ENCODE data around the gene FBXO9.

FBXO9 gene

DNA sequence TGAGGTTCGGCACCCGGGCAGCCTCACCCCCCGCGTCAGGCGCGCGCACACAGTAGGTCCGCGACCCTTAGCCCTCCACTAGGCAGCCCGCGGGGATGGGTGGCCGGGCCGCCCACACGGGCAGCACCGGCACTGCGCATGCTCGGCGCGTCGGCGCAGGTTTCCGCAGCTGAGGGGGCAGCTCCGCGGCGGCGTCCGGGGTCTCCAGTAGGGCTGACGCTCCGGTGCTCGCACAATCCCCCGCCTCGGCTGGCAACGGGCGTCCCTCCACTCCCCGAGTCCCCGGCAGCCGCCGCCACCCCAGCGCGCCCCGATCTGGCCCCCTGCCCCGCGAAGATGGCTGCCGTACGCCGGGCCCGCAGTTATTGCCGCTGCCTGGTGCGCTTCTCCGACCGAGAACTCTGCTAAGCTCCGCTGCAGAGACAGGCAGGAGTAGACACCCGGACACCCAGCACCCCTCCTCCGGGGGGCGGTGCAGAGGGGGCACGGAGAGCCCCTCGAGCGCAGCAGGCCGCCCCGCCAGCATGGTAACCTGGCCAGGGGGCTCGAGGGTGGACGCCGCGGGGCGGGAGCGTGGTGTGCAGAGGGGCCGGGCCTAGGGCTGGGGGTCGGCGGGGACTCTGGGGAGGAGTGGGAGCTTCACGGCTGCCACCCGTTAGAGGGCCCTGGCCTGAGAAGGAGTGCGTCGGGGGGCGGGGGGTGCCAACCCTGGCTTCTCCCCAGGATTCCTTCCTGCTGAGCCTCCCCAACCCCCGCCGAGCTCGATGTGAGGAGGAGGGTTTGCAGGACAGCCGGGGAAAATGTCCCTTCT lies at the start of gene FBXO9:
Gene FBXO9, plus strand, starts transcription at position 139 of the 811 bp plus-strand sequence. Its CDS starts 386 bp downstream, at position 525.
- DNase-seq (ENCODE audit: low read depth in 1 of 2, low spot score in 1 of 2), result peak; percentile 42 to 75

GRCh38 chr6:53015486-53015885 lies 49.7 kb upstream of the FBXO9 start:
- DNase-seq (ENCODE audit: low read depth in 1 of 2, low spot score in 1 of 2), result no peak

- no peak for DNase-seq (ENCODE audit: low read depth in 1 of 2, low spot score in 1 of 2)
These were observed 46.8 kb upstream of the FBXO9 start for GRCh38 chr6:53018446-53018845.

DNA sequence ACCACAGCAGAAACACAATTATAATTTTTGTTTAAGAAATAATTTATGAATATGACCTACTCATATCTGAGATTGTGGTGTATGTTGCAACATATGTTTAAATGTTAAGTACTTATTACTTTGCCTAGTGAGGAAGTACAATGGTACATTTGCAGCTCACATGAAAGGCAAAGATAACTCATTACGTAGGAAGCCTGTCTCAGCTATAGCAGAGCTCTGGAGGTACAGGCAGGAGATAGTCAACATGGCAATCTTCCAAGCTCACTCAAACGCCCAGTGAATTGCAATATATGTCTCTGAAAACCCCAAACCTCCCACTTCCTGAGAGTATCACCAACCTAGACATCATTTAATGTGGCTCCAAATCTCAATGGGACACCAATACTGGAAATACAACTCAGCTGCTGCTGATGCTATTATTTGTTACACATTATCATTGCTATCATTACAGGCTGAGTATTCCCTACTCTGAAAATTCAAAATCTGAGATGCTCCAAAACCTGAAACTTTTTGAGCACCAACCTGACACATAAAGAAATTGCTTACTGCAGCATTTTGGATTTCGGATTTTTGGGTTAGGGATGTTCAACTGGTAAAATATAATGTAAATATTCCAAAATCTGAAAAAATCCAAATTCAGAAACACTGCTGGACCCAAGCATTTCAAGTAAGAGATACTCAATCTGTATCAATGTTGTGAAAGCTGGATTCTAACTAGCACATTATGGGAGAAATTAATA lies 45.0 kb upstream of the FBXO9 start:
- no peak for DNase-seq (ENCODE audit: low read depth in 1 of 2, low spot score in 1 of 2)

DNA sequence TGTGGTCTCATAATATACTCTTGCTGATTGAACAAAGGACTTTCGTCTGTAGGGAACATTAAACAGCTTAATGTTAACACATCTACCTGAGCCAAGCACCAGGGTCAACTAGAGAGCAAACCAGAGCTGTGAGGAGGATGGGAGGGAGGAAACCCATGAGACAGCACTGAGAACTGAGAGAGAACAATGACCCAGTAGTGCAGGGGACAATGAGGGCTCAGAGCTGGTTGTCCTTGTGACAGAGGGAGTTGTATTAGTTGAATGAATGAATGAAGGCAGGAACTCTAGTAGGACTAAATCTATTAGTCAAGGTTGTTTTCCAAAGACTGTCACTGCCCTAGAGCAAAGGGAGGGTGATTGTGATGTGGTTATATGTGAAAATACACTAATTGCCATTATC lies 41.9 kb upstream of the FBXO9 start:
- no peak for DNase-seq (ENCODE audit: low read depth in 1 of 2, low spot score in 1 of 2)

DNA sequence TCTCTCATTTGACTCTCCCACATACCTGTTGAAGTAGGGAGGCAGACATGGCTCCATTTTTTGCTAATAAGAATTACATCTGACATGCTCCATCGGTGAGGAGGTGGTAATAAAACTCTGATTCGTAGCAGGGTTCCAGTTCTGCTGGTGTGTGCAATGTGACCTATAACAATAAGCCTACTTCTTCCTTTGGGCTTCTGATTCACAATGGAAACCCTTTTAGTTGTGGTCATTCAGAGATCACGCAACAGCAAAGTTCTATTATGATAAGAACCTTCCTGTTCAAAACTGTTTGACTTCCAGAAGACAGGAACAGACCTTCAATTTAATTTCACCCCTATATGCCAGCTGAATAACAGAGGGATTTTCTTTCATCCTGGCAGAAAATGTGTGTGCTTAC lies 38.7 kb upstream of the FBXO9 start:
- DNase-seq (ENCODE audit: low read depth in 1 of 2, low spot score in 1 of 2), result no peak

DNA sequence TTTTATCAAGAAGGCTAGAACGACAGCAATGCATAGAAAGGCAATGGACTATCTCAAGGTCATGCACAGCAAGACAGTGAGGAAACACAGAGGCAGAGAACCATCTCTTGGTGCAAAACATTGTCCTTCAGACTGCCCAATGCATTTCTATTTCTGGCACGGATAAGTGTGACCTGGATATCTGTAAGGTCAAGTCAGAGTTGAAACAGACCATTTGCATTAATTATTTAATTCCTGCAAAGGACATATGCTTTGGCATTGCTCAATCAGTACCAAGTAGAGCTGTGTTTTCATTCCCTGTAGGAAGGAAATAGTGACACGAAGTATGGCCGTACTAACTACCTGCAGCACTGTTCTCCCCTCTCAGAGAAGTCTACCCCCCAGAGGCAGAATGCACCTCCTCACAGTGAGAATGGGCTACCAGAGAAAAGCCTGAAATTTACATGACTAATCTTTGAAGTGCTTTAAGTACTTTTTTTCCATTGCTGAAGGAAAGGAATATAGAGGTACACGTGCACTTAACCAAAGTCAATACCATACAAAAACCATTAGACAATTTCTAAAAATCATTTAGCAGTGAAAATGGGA lies 38.0 kb upstream of the FBXO9 start:
- no peak for DNase-seq (ENCODE audit: low read depth in 1 of 2, low spot score in 1 of 2)

DNA sequence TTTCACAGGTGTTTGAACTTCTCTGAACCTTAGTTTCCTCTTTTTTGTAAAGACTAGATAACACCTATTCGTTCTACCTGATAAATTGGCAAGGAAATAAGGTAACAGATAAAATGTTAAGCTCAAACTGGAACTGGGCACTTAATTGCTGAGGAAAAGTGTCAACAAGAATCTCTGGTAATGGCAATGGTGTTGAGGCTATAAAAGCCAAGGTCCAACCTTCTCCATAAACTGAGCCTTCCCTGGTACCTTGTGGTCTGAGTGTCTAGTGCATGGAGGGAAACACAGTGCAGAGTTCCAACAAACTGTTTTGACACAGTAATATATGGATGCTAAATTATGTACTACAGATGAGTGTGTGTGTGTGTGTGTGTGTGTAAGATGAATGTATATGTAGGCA lies 36.7 kb upstream of the FBXO9 start:
- no peak for DNase-seq (ENCODE audit: low read depth in 1 of 2, low spot score in 1 of 2)

GRCh38 chr6:53029257-53029656 lies 35.9 kb upstream of the FBXO9 start:
- DNase-seq (ENCODE audit: low read depth in 1 of 2, low spot score in 1 of 2), result no peak

GRCh38 chr6:53029761-53030160 lies 35.4 kb upstream of the FBXO9 start:
- DNase-seq (ENCODE audit: low read depth in 1 of 2, low spot score in 1 of 2), result no peak

DNA sequence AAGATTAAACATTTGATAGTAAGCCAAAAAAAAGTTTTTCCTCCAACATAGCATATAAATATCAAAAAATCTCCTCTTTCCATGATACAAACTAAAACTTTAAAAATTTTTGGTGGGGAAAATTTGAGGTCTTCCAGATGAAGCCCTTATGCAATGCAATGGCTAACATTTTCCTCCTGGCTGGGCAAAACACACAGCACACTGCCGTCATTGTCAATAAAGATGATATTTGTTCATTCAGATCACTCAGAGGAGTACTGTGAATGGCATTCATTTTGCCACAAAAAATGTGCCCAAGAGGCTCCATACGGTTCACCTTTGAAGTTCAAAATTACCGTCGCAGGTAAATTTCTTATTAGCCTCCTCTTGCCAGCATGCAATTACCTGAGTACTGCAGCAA lies 33.9 kb upstream of the FBXO9 start:
- DNase-seq (ENCODE audit: low read depth in 1 of 2, low spot score in 1 of 2), result no peak

GRCh38 chr6:53032849-53033248 lies 32.4 kb upstream of the FBXO9 start:
- DNase-seq (ENCODE audit: low read depth in 1 of 2, low spot score in 1 of 2), result no peak

- no peak for DNase-seq (ENCODE audit: low read depth in 1 of 2, low spot score in 1 of 2)
These were observed 31.4 kb upstream of the FBXO9 start for GRCh38 chr6:53033764-53034163.

GRCh38 chr6:53035549-53036213 lies 29.5 kb upstream of the FBXO9 start:
- DNase-seq (ENCODE audit: low read depth in 1 of 2, low spot score in 1 of 2), result no peak

DNA sequence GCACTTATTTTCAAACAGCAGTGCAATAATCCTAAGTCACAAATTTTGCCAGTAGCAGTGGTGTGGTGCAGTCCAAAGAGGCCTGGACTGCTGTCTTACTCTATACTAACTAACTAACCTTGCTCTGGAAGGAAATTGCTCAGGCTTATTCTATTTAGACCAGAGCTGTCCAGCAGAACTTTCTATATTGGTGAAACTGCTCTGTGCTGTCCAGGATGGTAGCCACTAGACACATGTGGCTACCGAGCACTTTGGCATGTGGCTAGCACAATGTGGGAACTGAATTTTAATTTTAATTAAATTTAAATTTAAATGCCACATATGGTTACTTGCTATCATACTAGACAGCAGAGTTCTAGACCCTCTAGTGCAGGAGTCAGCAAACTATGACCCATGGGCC lies 27.1 kb upstream of the FBXO9 start:
- no peak for DNase-seq (ENCODE audit: low read depth in 1 of 2, low spot score in 1 of 2)

GRCh38 chr6:53038596-53038995 lies 26.6 kb upstream of the FBXO9 start:
- DNase-seq (ENCODE audit: low read depth in 1 of 2, low spot score in 1 of 2), result no peak

- DNase-seq (ENCODE audit: low read depth in 1 of 2, low spot score in 1 of 2), result no peak
These were observed 23.8 kb upstream of the FBXO9 start for GRCh38 chr6:53041356-53041755.

DNA sequence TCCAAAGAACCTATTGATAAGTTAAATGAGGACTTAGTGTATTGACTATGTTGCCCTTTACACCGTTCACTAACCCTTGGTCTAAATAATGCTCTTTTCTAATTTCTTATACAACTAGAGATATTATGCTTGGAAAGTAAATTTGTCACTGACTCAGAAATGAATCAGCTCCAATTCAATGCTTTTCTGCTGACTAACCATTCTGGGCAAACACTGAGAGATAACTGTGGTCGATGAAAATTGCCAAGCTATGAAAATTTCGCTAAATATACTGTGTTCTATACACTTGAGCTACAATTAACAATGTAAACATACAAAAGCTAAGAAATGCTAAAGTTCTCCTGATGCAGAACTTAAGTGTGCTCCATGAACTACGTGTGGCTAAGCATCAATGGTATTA lies 23.1 kb upstream of the FBXO9 start:
- no peak for DNase-seq (ENCODE audit: low read depth in 1 of 2, low spot score in 1 of 2)

- DNase-seq (ENCODE audit: low read depth in 1 of 2, low spot score in 1 of 2), result no peak
These were observed 21.6 kb upstream of the FBXO9 start for GRCh38 chr6:53043581-53043980.

- DNase-seq (ENCODE audit: low read depth in 1 of 2, low spot score in 1 of 2), result no peak
These were observed 21.1 kb upstream of the FBXO9 start for GRCh38 chr6:53044071-53044470.

DNA sequence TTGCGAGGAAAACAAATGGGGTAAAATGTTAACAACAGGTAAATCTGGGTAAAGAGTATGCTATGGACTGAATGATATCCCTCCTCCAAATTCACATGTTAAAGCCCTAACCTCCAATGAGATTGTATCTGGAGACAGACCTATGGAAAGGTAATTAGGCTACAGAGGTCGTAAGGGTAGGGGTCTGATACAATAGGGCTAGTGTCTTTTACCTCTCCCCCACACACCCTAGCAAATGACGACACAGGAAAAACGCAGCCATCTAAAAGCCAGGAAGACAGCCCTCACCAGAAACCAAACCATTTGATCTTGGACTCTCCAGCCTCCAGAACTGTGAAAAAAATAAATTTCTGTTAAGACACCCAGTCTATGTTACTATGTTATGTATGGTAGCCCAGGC lies 20.6 kb upstream of the FBXO9 start:
- DNase-seq (ENCODE audit: low read depth in 1 of 2, low spot score in 1 of 2), result no peak

All from activated T-helper 1 cell treated with anti-CD3 and anti-CD28 coated beads, Interleukin-2, amount 50 U/mL, for 16 hours (primary cell).